ENCODE data around the gene GRB10.
A peak's percentile ranks its signal among the peaks of the same experiment; 100 is the strongest.

DNA sequence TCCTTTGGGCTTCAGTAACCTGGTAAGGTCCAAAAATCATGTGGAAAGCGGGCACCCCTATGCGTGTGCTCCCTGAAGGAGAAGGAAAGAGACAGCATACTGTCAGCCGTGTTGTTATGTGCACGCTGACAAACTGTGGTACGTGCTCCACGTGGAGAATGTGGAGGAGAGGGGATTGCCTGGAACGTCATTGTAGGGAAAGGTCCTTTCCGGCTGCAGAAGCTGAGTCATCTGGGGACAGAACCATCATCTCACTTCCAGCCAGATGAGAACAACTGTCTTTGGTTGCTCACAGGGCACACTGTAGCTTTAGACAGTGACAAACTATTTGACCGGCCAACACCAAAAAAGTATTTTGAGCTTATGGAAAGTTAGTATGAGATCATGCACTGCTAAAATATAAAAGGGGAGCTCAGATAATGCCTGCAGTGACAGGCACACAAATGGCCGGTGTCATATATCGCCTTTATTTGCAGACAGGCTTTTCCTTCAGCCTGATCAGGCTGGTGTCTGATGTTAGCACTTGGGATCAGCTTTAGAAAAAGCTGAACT is 38.8 kb upstream of the GRB10 start:
- TF ChIP-seq, protein P1, sequence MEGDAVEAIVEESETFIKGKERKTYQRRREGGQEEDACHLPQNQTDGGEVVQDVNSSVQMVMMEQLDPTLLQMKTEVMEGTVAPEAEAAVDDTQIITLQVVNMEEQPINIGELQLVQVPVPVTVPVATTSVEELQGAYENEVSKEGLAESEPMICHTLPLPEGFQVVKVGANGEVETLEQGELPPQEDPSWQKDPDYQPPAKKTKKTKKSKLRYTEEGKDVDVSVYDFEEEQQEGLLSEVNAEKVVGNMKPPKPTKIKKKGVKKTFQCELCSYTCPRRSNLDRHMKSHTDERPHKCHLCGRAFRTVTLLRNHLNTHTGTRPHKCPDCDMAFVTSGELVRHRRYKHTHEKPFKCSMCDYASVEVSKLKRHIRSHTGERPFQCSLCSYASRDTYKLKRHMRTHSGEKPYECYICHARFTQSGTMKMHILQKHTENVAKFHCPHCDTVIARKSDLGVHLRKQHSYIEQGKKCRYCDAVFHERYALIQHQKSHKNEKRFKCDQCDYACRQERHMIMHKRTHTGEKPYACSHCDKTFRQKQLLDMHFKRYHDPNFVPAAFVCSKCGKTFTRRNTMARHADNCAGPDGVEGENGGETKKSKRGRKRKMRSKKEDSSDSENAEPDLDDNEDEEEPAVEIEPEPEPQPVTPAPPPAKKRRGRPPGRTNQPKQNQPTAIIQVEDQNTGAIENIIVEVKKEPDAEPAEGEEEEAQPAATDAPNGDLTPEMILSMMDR (IDR thresholded peaks at IDR 0.05): no peak
- TF ChIP-seq POLR2A (IDR thresholded peaks at IDR 0.05; ENCODE audit: low read length) (no peak), EHF (CRISPR knock-in tag; IDR thresholded peaks at IDR 0.05) (peak; percentile 69; the same call in 1 of the 2 replicates), RFX5 (IDR thresholded peaks at IDR 0.05) (no peak)

Data from A549 (cell line).